ENCODE data around the gene ATF6B.

The ATF6B gene

GRCh38 chr6:32127717-32128592, at the start of gene ATF6B:
TSS of gene ATF6B (minus strand) at chr6:32128246. CDS start at chr6:32128207, 39 bp downstream.
- DNase-seq = peak; percentile 96 to 98

- DNase-seq = peak; percentile 80 to 81
Measured at GRCh38 chr6:32177183-32177787, 49.2 kb upstream of the ATF6B start.

GRCh38 chr6:32176476-32177182, 48.6 kb upstream of the ATF6B start:
- peak in 1 of 2 experiments; percentile 34 for DNase-seq

GRCh38 chr6:32175711-32176475, 47.8 kb upstream of the ATF6B start, which contains the start of gene AGPAT1:
TSS of gene AGPAT1 (minus strand) at chr6:32176084. CDS start at chr6:32171496, 4,588 bp downstream.
- peak; percentile 92 to 95 for DNase-seq

- no peak for DNase-seq
Measured at GRCh38 chr6:32175322-32175710, 47.3 kb upstream of the ATF6B start.

GRCh38 chr6:32174416-32174815, 46.4 kb upstream of the ATF6B start:
- DNase-seq = no peak

GRCh38 chr6:32173051-32173727, 45.1 kb upstream of the ATF6B start:
- no peak for DNase-seq

GRCh38 chr6:32171234-32171633, 43.2 kb upstream of the ATF6B start:
- DNase-seq = no peak

GRCh38 chr6:32170294-32170693, 42.2 kb upstream of the ATF6B start:
- no peak for DNase-seq

- no peak for DNase-seq
Measured at GRCh38 chr6:32168807-32169591, 41.0 kb upstream of the ATF6B start.

GRCh38 chr6:32168350-32168749, 40.3 kb upstream of the ATF6B start:
- no peak for DNase-seq

GRCh38 chr6:32167761-32168262, 39.8 kb upstream of the ATF6B start:
- DNase-seq = no peak

- DNase-seq = no peak
Measured at GRCh38 chr6:32167154-32167760, 39.2 kb upstream of the ATF6B start.

GRCh38 chr6:32166411-32167061, 38.5 kb upstream of the ATF6B start:
- DNase-seq = no peak

GRCh38 chr6:32164295-32164694, 36.2 kb upstream of the ATF6B start, which contains the start of gene EGFL8:
TSS of gene EGFL8 (plus strand) at chr6:32164595. CDS start at chr6:32166166, 1,571 bp downstream.
- DNase-seq = no peak

- DNase-seq = no peak
Measured at GRCh38 chr6:32163559-32164258, 35.7 kb upstream of the ATF6B start.

GRCh38 chr6:32158052-32158451, 30.0 kb upstream of the ATF6B start:
- DNase-seq = no peak

- DNase-seq = no peak
Measured at GRCh38 chr6:32156891-32157290, 28.8 kb upstream of the ATF6B start.

GRCh38 chr6:32154514-32155161, 26.6 kb upstream of the ATF6B start:
- peak in 1 of 2 experiments; percentile 36 for DNase-seq
